Central memory CD8-positive, alpha-beta T cell (primary cell): ENCODE measurements around the gene RASGRP3.

Source experiments
- ATAC-seq: fragments of 150-1000 bp; cut with Tn5 transposase; replicated peaks from 2 replicates; pipeline ENCODE4 v1.10.0; 2022; ENCODE audit warnings: mild to moderate bottlenecking, moderate FRiP score, moderate number of reproducible peaks; ENCODE audit not compliant: poor library complexity, severe bottlenecking; ENCODE audit errors: extremely low read depth
- DNase-seq, 2 donors: peaks; one replicate each; pipeline ENCODE4 v3.0.0; 2021; ENCODE audit warnings: low spot score in 2 of 2
- H3K27ac Mint-ChIP-seq: one replicate; pipeline ENCODE4 v1.8.0; 2022; ENCODE audit warnings: low read depth, mild to moderate bottlenecking, moderate library complexity, mixed read lengths
- H3K27me3 Mint-ChIP-seq: one replicate; pipeline ENCODE4 v1.8.0; 2022; ENCODE audit warnings: mixed read lengths
- H3K36me3 Mint-ChIP-seq: one replicate; pipeline ENCODE4 v1.8.0; 2022; ENCODE audit warnings: mild to moderate bottlenecking, moderate library complexity, mixed read lengths; ENCODE audit not compliant: insufficient read depth
- H3K4me1 Mint-ChIP-seq: one replicate; pipeline ENCODE4 v1.8.0; 2022; ENCODE audit warnings: mixed read lengths
- H3K4me3 Mint-ChIP-seq: one replicate; pipeline ENCODE4 v1.8.0; 2022; ENCODE audit warnings: mild to moderate bottlenecking, moderate library complexity, mixed read lengths
- H3K9me3 Mint-ChIP-seq: one replicate; pipeline ENCODE4 v1.8.0; 2022; ENCODE audit warnings: mixed read lengths

Gene RASGRP3

GRCh38 chr2:33552758-33553461 lies 76.5 kb downstream of the RASGRP3 start:
- ATAC-seq (no peak), DNase-seq (no peak)
- Mint-ChIP-seq H3K36me3 (no peaks in the 10 kb centered on the region), H3K4me1 (no peaks in the 10 kb centered on the region), H3K27ac (no peak overlapping the region), H3K9me3 (no peaks in the 10 kb centered on the region), H3K4me3 (no peak overlapping the region), H3K27me3 (no peaks in the 10 kb centered on the region)

- DNase-seq (no peak), ATAC-seq (no peak)
- H3K27ac Mint-ChIP-seq = no peak overlapping the region
- H3K36me3 Mint-ChIP-seq = no peaks in the 10 kb centered on the region
- no peak overlapping the region for H3K4me3 Mint-ChIP-seq
- no peaks in the 10 kb centered on the region for H3K4me1 Mint-ChIP-seq
- H3K9me3 Mint-ChIP-seq = no peaks in the 10 kb centered on the region
- no peaks in the 10 kb centered on the region for H3K27me3 Mint-ChIP-seq
These were observed 79.2 kb downstream of the RASGRP3 start for GRCh38 chr2:33555681-33556080.

- ATAC-seq (no peak), DNase-seq (no peak)
- no peaks in the 10 kb centered on the region for H3K27me3 Mint-ChIP-seq
- H3K4me1 Mint-ChIP-seq = no peaks in the 10 kb centered on the region
- no peaks in the 10 kb centered on the region for H3K9me3 Mint-ChIP-seq
- H3K4me3 Mint-ChIP-seq = no peak overlapping the region
- peaks cover 1% of the 10 kb centered on the region for H3K36me3 Mint-ChIP-seq
- H3K27ac Mint-ChIP-seq = no peak overlapping the region
These were observed 82.9 kb downstream of the RASGRP3 start for GRCh38 chr2:33559328-33559727.

- Mint-ChIP-seq H3K27ac (no peak overlapping the region), H3K9me3 (no peaks in the 10 kb centered on the region), H3K4me3 (no peak overlapping the region), H3K27me3 (no peaks in the 10 kb centered on the region), H3K36me3 (peaks cover 1% of the 10 kb centered on the region), H3K4me1 (no peaks in the 10 kb centered on the region)
- no peak for ATAC-seq
- no peak for DNase-seq
These were observed 83.6 kb downstream of the RASGRP3 start for GRCh38 chr2:33560017-33560416.

GRCh38 chr2:33561872-33562271 lies 85.4 kb downstream of the RASGRP3 start:
- no peaks in the 10 kb centered on the region for H3K27me3 Mint-ChIP-seq
- DNase-seq (no peak), ATAC-seq (no peak)
- peaks cover 1% of the 10 kb centered on the region for H3K36me3 Mint-ChIP-seq
- H3K9me3 Mint-ChIP-seq = no peaks in the 10 kb centered on the region
- H3K27ac Mint-ChIP-seq = no peak overlapping the region
- H3K4me1 Mint-ChIP-seq = no peaks in the 10 kb centered on the region
- no peak overlapping the region for H3K4me3 Mint-ChIP-seq

- Mint-ChIP-seq H3K9me3 (no peaks in the 10 kb centered on the region), H3K36me3 (peaks cover 1% of the 10 kb centered on the region), H3K4me1 (no peaks in the 10 kb centered on the region), H3K27ac (no peak overlapping the region), H3K27me3 (no peaks in the 10 kb centered on the region), H3K4me3 (no peak overlapping the region)
- DNase-seq (no peak), ATAC-seq (no peak)
These were observed 94.2 kb downstream of the RASGRP3 start for GRCh38 chr2:33570681-33571080.

GRCh38 chr2:33573657-33574056 lies 97.2 kb downstream of the RASGRP3 start:
- Mint-ChIP-seq H3K4me1 (no peaks in the 10 kb centered on the region), H3K36me3 (no peaks in the 10 kb centered on the region), H3K4me3 (no peak overlapping the region), H3K27ac (no peak overlapping the region), H3K9me3 (no peaks in the 10 kb centered on the region), H3K27me3 (no peaks in the 10 kb centered on the region)
- no peak for DNase-seq
- no peak for ATAC-seq

- Mint-ChIP-seq H3K36me3 (no peaks in the 10 kb centered on the region), H3K9me3 (no peaks in the 10 kb centered on the region), H3K4me1 (no peaks in the 10 kb centered on the region), H3K4me3 (no peak overlapping the region), H3K27ac (no peak overlapping the region), H3K27me3 (no peaks in the 10 kb centered on the region)
- no peak for ATAC-seq
- no peak for DNase-seq
These were observed 100.6 kb downstream of the RASGRP3 start for GRCh38 chr2:33577084-33577483.

- H3K9me3 Mint-ChIP-seq = no peaks in the 10 kb centered on the region
- H3K4me1 Mint-ChIP-seq = no peaks in the 10 kb centered on the region
- no peak overlapping the region for H3K27ac Mint-ChIP-seq
- ATAC-seq = no peak
- DNase-seq = no peak
- no peak overlapping the region for H3K4me3 Mint-ChIP-seq
- H3K27me3 Mint-ChIP-seq = no peaks in the 10 kb centered on the region
- no peaks in the 10 kb centered on the region for H3K36me3 Mint-ChIP-seq
These were observed 101.2 kb downstream of the RASGRP3 start for GRCh38 chr2:33577668-33578067.

- Mint-ChIP-seq H3K27ac (no peak overlapping the region), H3K27me3 (no peaks in the 10 kb centered on the region)
These were observed 102.8 kb downstream of the RASGRP3 start for GRCh38 chr2:33579227-33579626.

GRCh38 chr2:33581872-33582271 lies 105.4 kb downstream of the RASGRP3 start:
- H3K4me1 Mint-ChIP-seq = no peaks in the 10 kb centered on the region
- no peaks in the 10 kb centered on the region for H3K9me3 Mint-ChIP-seq
- peaks cover 18% of the 10 kb centered on the region for H3K36me3 Mint-ChIP-seq
- no peak overlapping the region for H3K4me3 Mint-ChIP-seq
- H3K27ac Mint-ChIP-seq = no peak overlapping the region
- no peaks in the 10 kb centered on the region for H3K27me3 Mint-ChIP-seq
- DNase-seq (no peak), ATAC-seq (no peak)

More at GRCh38 chr2:33579227-33579626, 102.8 kb downstream of the RASGRP3 start:
- H3K9me3 Mint-ChIP-seq = no peaks in the 10 kb centered on the region
- no peak for ATAC-seq
- H3K36me3 Mint-ChIP-seq = peaks cover 2% of the 10 kb centered on the region
- H3K4me1 Mint-ChIP-seq = no peaks in the 10 kb centered on the region
- DNase-seq = no peak
- H3K4me3 Mint-ChIP-seq = no peak overlapping the region

GRCh38 chr2:33583194-33583938 lies 106.9 kb downstream of the RASGRP3 start:
- Mint-ChIP-seq H3K27ac (no peak overlapping the region), H3K4me1 (no peaks in the 10 kb centered on the region), H3K4me3 (no peak overlapping the region), H3K36me3 (peaks cover 23% of the 10 kb centered on the region), H3K27me3 (no peaks in the 10 kb centered on the region), H3K9me3 (no peaks in the 10 kb centered on the region)
- DNase-seq = no peak
- no peak for ATAC-seq

GRCh38 chr2:33586766-33587165 lies 110.3 kb downstream of the RASGRP3 start:
- Mint-ChIP-seq H3K4me3 (no peak overlapping the region), H3K27me3 (no peaks in the 10 kb centered on the region), H3K27ac (no peak overlapping the region), H3K9me3 (no peaks in the 10 kb centered on the region), H3K36me3 (peaks cover 36% of the 10 kb centered on the region), H3K4me1 (peaks cover 4% of the 10 kb centered on the region)
- no peak for DNase-seq
- ATAC-seq = no peak
